HepG2 (cell line): Measurements from ENCODE around the gene DTX4. TPM values are rescaled to one million over a fixed set of nuclear protein-coding genes. Genes with fewer than 3 reads are reported as not detected.
A peak's percentile ranks its signal among the peaks of the same experiment; 100 is the strongest.

Experiments used
- CENPX ChIP-seq: sonication (generic); formaldehyde crosslinking; IDR thresholded peaks from 2 replicates; pipeline ENCODE4 v1.9.0; 2021; ENCODE audit warnings: mild to moderate bottlenecking, missing genetic modification reagents, moderate library complexity
- HINFP ChIP-seq: sonication (generic); formaldehyde crosslinking; IDR thresholded peaks from 2 replicates; pipeline ENCODE4 v1.4.0; 2020; ENCODE audit warnings: low read depth, mild to moderate bottlenecking, missing genetic modification reagents
- HMGXB3 ChIP-seq: sonication (generic); formaldehyde crosslinking; IDR thresholded peaks from 2 replicates; pipeline ENCODE4 v1.4.0; 2020; ENCODE audit warnings: missing genetic modification reagents, borderline replicate concordance
- HNF4A ChIP-seq: sonication (generic); formaldehyde crosslinking; IDR thresholded peaks from 2 replicates; pipeline ENCODE4 v1.4.0; 2020; ENCODE audit warnings: missing genetic modification reagents
- IKZF1 ChIP-seq: fragments of 450-650 bp; IDR thresholded peaks from 2 replicates; pipeline ENCODE4 v1.7.1; 2016
- JUND ChIP-seq: sonication (generic); formaldehyde crosslinking; IDR thresholded peaks from 2 replicates; pipeline ENCODE4 v1.8.0; 2022; ENCODE audit warnings: mild to moderate bottlenecking, missing genetic modification reagents
- NFE2L1 ChIP-seq: sonication (generic); formaldehyde crosslinking; IDR thresholded peaks from 2 replicates; pipeline ENCODE4 v1.4.0; 2020; ENCODE audit warnings: missing genetic modification reagents, mild to moderate bottlenecking, borderline replicate concordance
- UBTF ChIP-seq: sonication (generic); formaldehyde crosslinking; IDR thresholded peaks from 2 replicates; pipeline ENCODE4 v1.4.0; 2020; ENCODE audit warnings: mild to moderate bottlenecking, missing genetic modification reagents
- ZNF484 ChIP-seq: sonication (generic); formaldehyde crosslinking; IDR thresholded peaks from 2 replicates; pipeline ENCODE4 v1.5.1; 2020; ENCODE audit warnings: mild to moderate bottlenecking, low read depth, missing genetic modification reagents, borderline replicate concordance
- ZNF670 ChIP-seq: sonication (generic); formaldehyde crosslinking; IDR thresholded peaks from 2 replicates; pipeline ENCODE4 v1.8.0; 2022; ENCODE audit warnings: mild to moderate bottlenecking, missing genetic modification reagents, borderline replicate concordance
- polyA plus RNA-seq, 8 experiments: library from polyadenylated mRNA; depleted of rRNA in 3 of 8; stranded (reverse) in 7 of 8; unstranded in 1 of 8; fragments of >200 nt; fragmentation: Illumina TruSeq in 4 of 8; extraction: Trizol in 4 of 8; gene quantifications; 2 replicates each; pipeline versions ENCODE4 v1.2.1 to v1.2.3, GENCODE V29; 2011 to 2016; ENCODE audit warnings: low read depth in 4 of 8, missing spikeins in 1 of 8, mixed read lengths in 1 of 8; ENCODE audit not compliant: insufficient read depth in 1 of 8
- total RNA-seq, 5 experiments: library from RNA; depleted of rRNA; stranded (reverse); fragments of >200 nt; fragmentation: Illumina TruSeq; extraction: Trizol; gene quantifications; 2 replicates each; pipeline ENCODE4 v1.2.3, GENCODE V29; 2016; ENCODE audit warnings: low read depth in 1 of 5
- TF ChIP-seq, protein P1 (sequence below): sonication (generic); formaldehyde crosslinking; IDR thresholded peaks from 2 replicates; pipeline ENCODE4 v1.4.0; 2020; ENCODE audit warnings: mild to moderate bottlenecking, missing genetic modification reagents

Gene DTX4
- total and polyA plus RNA-seq, 2 of the 13 experiments (the other 11 are each of a cell fraction or from before 2014, with no cell fraction given), result 0.67 to 5.6 TPM

DNA sequence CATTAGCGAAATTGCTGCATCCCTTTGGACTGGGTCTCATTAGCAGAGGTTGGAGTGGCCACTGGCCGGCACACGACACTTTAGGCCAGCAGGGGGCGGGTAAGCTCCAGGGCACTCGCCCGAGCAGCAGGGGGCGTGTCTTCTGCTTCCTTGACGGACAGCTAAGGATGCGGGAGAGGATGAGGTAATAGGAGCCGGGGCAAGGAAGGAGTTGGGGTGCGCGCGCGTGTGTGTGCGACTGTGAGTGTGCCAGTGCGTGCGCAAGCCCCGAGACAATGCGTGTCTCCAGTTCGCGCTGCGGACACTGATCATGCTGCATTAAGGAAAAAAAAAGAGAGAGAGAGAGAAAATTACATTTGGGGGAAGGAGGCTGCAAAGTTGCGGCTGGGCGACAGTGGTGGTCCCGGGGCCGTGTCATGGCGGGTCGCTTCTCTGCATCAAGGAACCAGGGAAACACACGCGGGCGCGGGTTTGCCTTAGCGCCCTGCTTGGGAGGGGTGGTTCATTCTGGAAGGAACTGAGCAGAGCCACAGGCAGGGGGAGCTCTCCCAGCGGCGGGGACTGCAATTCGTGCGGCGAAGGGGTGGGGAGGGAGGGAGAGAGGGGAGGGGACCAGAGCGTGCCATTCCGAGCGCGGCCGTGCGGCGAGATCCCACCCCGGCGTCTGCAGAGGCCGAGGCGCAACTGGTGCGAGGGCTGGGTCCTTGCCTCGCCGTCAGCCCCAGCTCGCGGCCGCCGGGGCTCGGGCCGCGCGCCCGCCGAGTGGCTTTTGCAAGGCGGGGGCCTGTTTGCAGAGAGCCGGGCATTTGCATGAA, at the start of gene DTX4 (continued):
- TF ChIP-seq, protein P1, sequence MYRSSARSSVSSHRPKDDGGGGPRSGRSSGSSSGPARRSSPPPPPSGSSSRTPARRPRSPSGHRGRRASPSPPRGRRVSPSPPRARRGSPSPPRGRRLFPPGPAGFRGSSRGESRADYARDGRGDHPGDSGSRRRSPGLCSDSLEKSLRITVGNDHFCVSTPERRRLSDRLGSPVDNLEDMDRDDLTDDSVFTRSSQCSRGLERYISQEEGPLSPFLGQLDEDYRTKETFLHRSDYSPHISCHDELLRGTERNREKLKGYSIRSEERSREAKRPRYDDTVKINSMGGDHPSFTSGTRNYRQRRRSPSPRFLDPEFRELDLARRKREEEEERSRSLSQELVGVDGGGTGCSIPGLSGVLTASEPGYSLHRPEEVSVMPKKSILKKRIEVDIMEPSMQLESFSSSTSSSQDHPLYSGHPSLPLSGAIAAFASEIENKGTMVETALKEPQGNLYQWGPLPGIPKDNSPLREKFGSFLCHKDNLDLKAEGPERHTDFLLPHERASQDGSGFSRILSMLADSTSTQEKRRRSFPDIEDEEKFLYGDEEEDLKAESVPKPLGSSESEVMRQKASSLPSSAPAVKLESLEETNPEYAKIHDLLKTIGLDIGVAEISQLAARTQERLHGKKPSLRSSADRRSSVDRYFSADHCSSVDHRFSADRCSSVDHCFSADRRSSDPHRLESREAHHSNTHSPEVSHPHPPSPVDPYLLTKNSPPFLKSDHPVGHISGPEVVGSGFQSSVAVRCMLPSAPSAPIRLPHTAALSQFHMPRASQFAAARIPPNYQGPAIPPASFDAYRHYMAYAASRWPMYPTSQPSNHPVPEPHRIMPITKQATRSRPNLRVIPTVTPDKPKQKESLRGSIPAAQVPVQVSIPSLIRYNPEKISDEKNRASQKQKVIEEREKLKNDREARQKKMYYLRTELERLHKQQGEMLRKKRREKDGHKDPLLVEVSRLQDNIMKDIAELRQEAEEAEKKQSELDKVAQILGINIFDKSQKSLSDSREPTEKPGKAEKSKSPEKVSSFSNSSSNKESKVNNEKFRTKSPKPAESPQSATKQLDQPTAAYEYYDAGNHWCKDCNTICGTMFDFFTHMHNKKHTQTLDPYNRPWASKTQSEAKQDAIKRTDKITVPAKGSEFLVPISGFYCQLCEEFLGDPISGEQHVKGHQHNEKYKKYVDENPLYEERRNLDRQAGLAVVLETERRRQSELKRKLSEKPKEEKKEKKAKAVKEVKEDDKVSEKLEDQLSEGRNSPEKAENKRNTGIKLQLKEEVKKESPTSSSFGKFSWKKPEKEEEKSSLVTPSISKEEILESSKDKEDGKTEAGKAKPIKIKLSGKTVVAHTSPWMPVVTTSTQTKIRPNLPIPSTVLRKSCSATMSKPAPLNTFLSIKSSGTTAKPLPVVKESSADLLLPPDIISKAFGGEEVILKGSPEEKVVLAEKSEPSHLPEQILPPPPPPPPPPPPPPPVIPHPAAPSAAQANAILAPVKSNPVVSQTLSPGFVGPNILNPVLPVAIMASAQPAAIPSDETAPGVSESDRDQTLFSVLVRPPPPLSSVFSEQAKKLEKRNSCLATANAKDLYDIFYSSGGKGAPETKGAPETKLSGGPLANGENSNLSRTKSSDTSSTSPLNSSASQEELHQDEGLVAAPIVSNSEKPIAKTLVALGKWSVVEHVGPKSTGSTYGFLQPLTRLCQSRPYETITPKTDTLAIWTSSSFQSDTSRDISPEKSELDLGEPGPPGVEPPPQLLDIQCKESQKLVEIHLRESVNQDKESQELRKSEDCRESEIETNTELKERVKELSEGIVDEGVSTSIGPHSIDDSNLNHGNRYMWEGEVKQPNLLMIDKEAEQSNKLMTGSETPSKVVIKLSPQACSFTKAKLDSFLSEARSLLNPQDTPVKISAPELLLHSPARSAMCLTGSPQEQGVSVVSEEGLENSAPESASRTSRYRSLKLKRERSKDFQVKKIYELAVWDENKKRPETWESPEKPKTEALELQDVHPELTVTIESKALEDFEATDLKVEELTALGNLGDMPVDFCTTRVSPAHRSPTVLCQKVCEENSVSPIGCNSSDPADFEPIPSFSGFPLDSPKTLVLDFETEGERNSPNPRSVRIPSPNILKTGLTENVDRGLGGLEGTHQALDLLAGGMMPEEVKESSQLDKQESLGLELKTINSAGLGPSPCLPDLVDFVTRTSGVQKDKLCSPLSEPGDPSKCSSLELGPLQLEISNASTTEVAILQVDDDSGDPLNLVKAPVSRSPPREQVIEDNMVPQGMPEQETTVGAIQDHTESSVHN (CRISPR knock-in tag), result no peak
- TF ChIP-seq ZNF484 (CRISPR knock-in tag) (no peak), IKZF1 (no peak), HINFP (CRISPR knock-in tag) (peak; percentile 39; the same call in 1 of the 2 replicates), CENPX (CRISPR knock-in tag) (no peak), NFE2L1 (CRISPR knock-in tag) (no peak), HNF4A (CRISPR knock-in tag) (no peak), JUND (no peak), ZNF670 (CRISPR knock-in tag) (no peak), UBTF (CRISPR knock-in tag) (no peak), HMGXB3 (CRISPR knock-in tag) (no peak)
